MM.1S (cell line): ENCODE measurements around the gene ADPRH.

Source experiments
- DNase-seq: peaks from one replicate; pipeline ENCODE4 v3.0.0-alpha.2; 2015
- H2AFZ ChIP-seq: fragments of 300-600 bp; sonication (generic); 2 replicates; pipeline ENCODE4 v1.6.0; 2016; ENCODE audit warnings: antibody characterized with exemption, low read length
- H3F3A ChIP-seq: fragments of 300-600 bp; sonication (generic); 2 replicates; pipeline ENCODE4 v1.6.1; 2016; ENCODE audit warnings: mild to moderate bottlenecking, antibody characterized with exemption, low read length, moderate library complexity, mixed read lengths; ENCODE audit not compliant: insufficient read depth
- H3K27ac ChIP-seq: fragments of 300-600 bp; sonication (generic); 2 replicates; pipeline ENCODE4 v1.5.1; 2016; ENCODE audit warnings: mild to moderate bottlenecking, low read length
- H3K27me3 ChIP-seq: fragments of 300-600 bp; sonication (generic); replicated peaks from 2 replicates; pipeline ENCODE4 v1.6.0; 2016; ENCODE audit warnings: low read length; ENCODE audit not compliant: insufficient read depth
- H3K36me3 ChIP-seq: fragments of 300-600 bp; sonication (generic); replicated peaks from 2 replicates; pipeline ENCODE4 v1.6.1; 2016; ENCODE audit warnings: mild to moderate bottlenecking, low read length, mixed read lengths; ENCODE audit not compliant: insufficient read depth
- H3K4me1 ChIP-seq: fragments of 300-600 bp; sonication (generic); 2 replicates; pipeline ENCODE4 v1.6.1; 2016; ENCODE audit warnings: low read length, mixed read lengths
- H3K4me2 ChIP-seq: fragments of 300-600 bp; sonication (generic); 2 replicates; pipeline ENCODE4 v1.6.0; 2016; ENCODE audit warnings: low read depth, low read length
- H3K4me3 ChIP-seq: fragments of 300-600 bp; sonication (generic); 2 replicates; pipeline ENCODE4 v1.5.1; 2016; ENCODE audit warnings: low read length, mixed read lengths
- H3K79me2 ChIP-seq: fragments of 300-600 bp; sonication (generic); 2 replicates; pipeline ENCODE4 v1.6.1; 2016; ENCODE audit warnings: mixed run types, low read length, mixed read lengths
- H3K9ac ChIP-seq: fragments of 300-600 bp; sonication (generic); 2 replicates; pipeline ENCODE4 v1.6.1; 2016; ENCODE audit warnings: low read length, mixed read lengths
- H3K9me2 ChIP-seq: fragments of 300-600 bp; sonication (generic); replicated peaks from 2 replicates; pipeline ENCODE4 v1.6.1; 2016; ENCODE audit warnings: mild to moderate bottlenecking, low read length, mixed read lengths; ENCODE audit not compliant: insufficient read depth
- H3K9me3 ChIP-seq: fragments of 300-600 bp; sonication (generic); replicated peaks from 2 replicates; pipeline ENCODE4 v1.6.1; 2016; ENCODE audit warnings: mild to moderate bottlenecking, low read length, mixed read lengths; ENCODE audit not compliant: insufficient read depth
- H4K20me1 ChIP-seq: fragments of 300-600 bp; sonication (generic); 2 replicates; pipeline ENCODE4 v1.6.1; 2016; ENCODE audit warnings: mild to moderate bottlenecking, low read length, moderate library complexity, mixed read lengths; ENCODE audit not compliant: insufficient read depth
- EZH2 ChIP-seq: fragments of 300-600 bp; sonication (generic); optimal IDR thresholded peaks from 2 replicates; pipeline ENCODE3; 2017; ENCODE audit warnings: low read depth, mild to moderate bottlenecking, antibody characterized with exemption, low read length, mixed read lengths
- EZH2phosphoT487 ChIP-seq: fragments of 300-600 bp; sonication (generic); IDR thresholded peaks from 2 replicates; pipeline ENCODE4 v1.6.1; 2018; ENCODE audit warnings: antibody characterized with exemption, low read length
- TF ChIP-seq, protein P1 (sequence below): fragments of 300-600 bp; sonication (generic); IDR thresholded peaks from 2 replicates; pipeline ENCODE4 v1.5.1; 2016; ENCODE audit warnings: antibody characterized with exemption, low read length, mixed read lengths

ADPRH gene

GRCh38 chr3:119598410-119599098 is 19.3 kb downstream of the ADPRH start:
- no peak overlapping the region for H3K27ac ChIP-seq
- no peak overlapping the region for H3K4me2 ChIP-seq
- no peak overlapping the region for H2AFZ ChIP-seq
- no peaks in the 10 kb centered on the region for H4K20me1 ChIP-seq
- H3K9me3 ChIP-seq, result no peaks in the 10 kb centered on the region
- TF ChIP-seq, protein P1, sequence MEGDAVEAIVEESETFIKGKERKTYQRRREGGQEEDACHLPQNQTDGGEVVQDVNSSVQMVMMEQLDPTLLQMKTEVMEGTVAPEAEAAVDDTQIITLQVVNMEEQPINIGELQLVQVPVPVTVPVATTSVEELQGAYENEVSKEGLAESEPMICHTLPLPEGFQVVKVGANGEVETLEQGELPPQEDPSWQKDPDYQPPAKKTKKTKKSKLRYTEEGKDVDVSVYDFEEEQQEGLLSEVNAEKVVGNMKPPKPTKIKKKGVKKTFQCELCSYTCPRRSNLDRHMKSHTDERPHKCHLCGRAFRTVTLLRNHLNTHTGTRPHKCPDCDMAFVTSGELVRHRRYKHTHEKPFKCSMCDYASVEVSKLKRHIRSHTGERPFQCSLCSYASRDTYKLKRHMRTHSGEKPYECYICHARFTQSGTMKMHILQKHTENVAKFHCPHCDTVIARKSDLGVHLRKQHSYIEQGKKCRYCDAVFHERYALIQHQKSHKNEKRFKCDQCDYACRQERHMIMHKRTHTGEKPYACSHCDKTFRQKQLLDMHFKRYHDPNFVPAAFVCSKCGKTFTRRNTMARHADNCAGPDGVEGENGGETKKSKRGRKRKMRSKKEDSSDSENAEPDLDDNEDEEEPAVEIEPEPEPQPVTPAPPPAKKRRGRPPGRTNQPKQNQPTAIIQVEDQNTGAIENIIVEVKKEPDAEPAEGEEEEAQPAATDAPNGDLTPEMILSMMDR, result no peak
- no peak for TF ChIP-seq EZH2
- TF ChIP-seq EZH2phosphoT487, result no peak
- no peak overlapping the region for H3K9ac ChIP-seq
- no peaks in the 10 kb centered on the region for H3K79me2 ChIP-seq
- no peak for DNase-seq
- no peak overlapping the region for H3K4me3 ChIP-seq
- H3K27me3 ChIP-seq, result no peaks in the 10 kb centered on the region
- H3K9me2 ChIP-seq, result no peaks in the 10 kb centered on the region
- H3F3A ChIP-seq, result no peaks in the 10 kb centered on the region
- peaks cover 9% of the 10 kb centered on the region; the same call in 1 of the 2 replicates for H3K4me1 ChIP-seq
- H3K36me3 ChIP-seq, result no peaks in the 10 kb centered on the region

GRCh38 chr3:119599558-119600174 is 20.4 kb downstream of the ADPRH start:
- no peak for TF ChIP-seq EZH2
- DNase-seq, result no peak
- Histone ChIP-seq H3K27ac (no peak overlapping the region), H3F3A (no peaks in the 10 kb centered on the region), H3K9ac (no peak overlapping the region), H3K36me3 (no peaks in the 10 kb centered on the region), H3K79me2 (no peaks in the 10 kb centered on the region), H3K4me2 (no peak overlapping the region), H3K4me3 (no peak overlapping the region), H3K9me3 (no peaks in the 10 kb centered on the region), H3K27me3 (no peaks in the 10 kb centered on the region), H3K4me1 (peaks cover 9% of the 10 kb centered on the region; the same call in 1 of the 2 replicates), H2AFZ (no peak overlapping the region), H4K20me1 (no peaks in the 10 kb centered on the region), H3K9me2 (no peaks in the 10 kb centered on the region)

DNA sequence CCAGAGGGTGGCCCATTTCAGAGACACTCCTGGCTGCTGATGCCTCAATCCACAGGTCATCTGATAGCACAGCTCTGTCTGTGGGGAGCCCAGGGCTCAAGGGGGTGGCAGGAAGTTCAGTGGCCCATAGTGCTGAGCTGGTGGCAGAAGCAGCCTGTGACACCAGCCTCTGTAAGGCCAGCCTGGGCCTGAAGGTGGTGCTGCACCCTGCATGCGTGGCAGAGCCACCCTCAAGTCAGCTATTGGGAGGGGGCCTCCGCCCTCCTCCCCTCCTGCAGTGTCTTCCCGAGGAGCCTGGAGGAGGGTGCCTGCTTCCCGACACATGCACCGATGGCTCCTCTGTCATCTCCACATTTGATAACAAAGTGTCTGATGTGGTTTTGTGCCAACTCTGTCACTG is 21.4 kb downstream of the ADPRH start:
- DNase-seq, result no peak
- Histone ChIP-seq H3K4me3 (no peak overlapping the region), H4K20me1 (no peaks in the 10 kb centered on the region), H3K4me1 (peaks cover 8% of the 10 kb centered on the region; the same call in 1 of the 2 replicates), H3K9me2 (no peaks in the 10 kb centered on the region), H3K9me3 (no peaks in the 10 kb centered on the region), H3K36me3 (no peaks in the 10 kb centered on the region), H2AFZ (no peak overlapping the region), H3K27ac (no peak overlapping the region), H3F3A (no peaks in the 10 kb centered on the region), H3K9ac (no peak overlapping the region), H3K27me3 (no peaks in the 10 kb centered on the region), H3K4me2 (no peak overlapping the region), H3K79me2 (no peaks in the 10 kb centered on the region)
- TF ChIP-seq EZH2, result no peak
- TF ChIP-seq, protein P1, result peak; percentile 26; the same call in 1 of the 2 replicates

DNA sequence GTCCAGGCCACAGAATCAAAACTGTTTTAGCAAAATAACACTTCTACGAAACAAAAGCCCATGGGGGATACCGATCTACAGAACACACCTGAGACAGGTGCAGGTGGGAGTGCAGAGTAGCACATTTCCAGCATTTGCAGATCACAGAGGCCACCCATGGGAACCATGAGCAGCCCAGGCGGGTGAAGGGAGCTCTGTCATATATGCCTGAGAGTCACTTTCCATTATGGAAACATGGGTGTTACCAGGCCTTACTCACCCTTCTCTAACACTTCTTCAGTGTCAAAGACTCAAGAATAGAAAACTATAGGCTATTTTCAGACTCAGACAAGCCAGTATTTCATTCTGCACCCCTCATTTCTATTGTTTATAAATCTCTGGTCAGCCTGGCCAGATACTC is 21.9 kb downstream of the ADPRH start:
- TF ChIP-seq, protein P1, result no peak
- no peak for TF ChIP-seq EZH2phosphoT487
- TF ChIP-seq EZH2, result no peak
- Histone ChIP-seq H3K4me3 (no peak overlapping the region), H3K9me3 (no peaks in the 10 kb centered on the region), H3K27ac (no peak overlapping the region), H3K36me3 (no peaks in the 10 kb centered on the region), H2AFZ (no peak overlapping the region), H3K9ac (no peak overlapping the region), H3K4me1 (peaks cover 4% of the 10 kb centered on the region; the same call in 1 of the 2 replicates), H3F3A (no peaks in the 10 kb centered on the region), H4K20me1 (no peaks in the 10 kb centered on the region), H3K9me2 (no peaks in the 10 kb centered on the region), H3K4me2 (no peak overlapping the region), H3K27me3 (no peaks in the 10 kb centered on the region), H3K79me2 (no peaks in the 10 kb centered on the region)
- DNase-seq, result no peak
